Measurements from ENCODE around the gene RPL41.
A peak's percentile ranks its signal among the peaks of the same experiment; 100 is the strongest.

RPL41 gene

GRCh38 chr12:56124133-56124532 lies 7.7 kb downstream of the RPL41 start:
- Histone ChIP-seq H3K9ac (no peak overlapping the region), H4K20me1 (ENCODE audit: insufficient read depth) (no peaks in the 10 kb centered on the region), H3K36me3 (ENCODE audit: insufficient read depth) (no peaks in the 10 kb centered on the region), H3K4me3 (IDR thresholded peaks at IDR 0.05; ENCODE audit: insufficient read depth, low read depth, low read length) (no peak overlapping the region), H2AFZ (ENCODE audit: low read depth) (no peak overlapping the region), H3K27ac (no peak overlapping the region), H3K4me2 (no peak overlapping the region), H3K79me2 (ENCODE audit: insufficient read depth, low read depth) (peaks cover 10% of the 10 kb centered on the region; the same call in 1 of the 2 replicates), H3K27me3 (ENCODE audit: insufficient read depth, low read depth) (no peaks in the 10 kb centered on the region), H3K4me1 (ENCODE audit: low read depth, poor library complexity, severe bottlenecking) (peaks cover 37% of the 10 kb centered on the region)
- no peak for TF ChIP-seq CTCF (conservative IDR thresholded peaks at IDR 0.05; ENCODE audit: low read depth, low read length)

- peak overlapping the region; percentile 37; the same call in 1 of the 2 replicates for H3K9ac ChIP-seq
- 0 out of 2 replicates have a peak overlapping the region, but pooled peaks have one; percentile 1 for H2AFZ ChIP-seq (ENCODE audit: low read depth)
- TF ChIP-seq CTCF (conservative IDR thresholded peaks at IDR 0.05; ENCODE audit: low read depth, low read length) = no peak
- H3K27ac ChIP-seq = peak overlapping the region; percentile 58
- H3K36me3 ChIP-seq (ENCODE audit: insufficient read depth) = 0 out of 2 replicates have a peak, but pooled peaks cover 4% of the 10 kb centered on the region
- H4K20me1 ChIP-seq (ENCODE audit: insufficient read depth) = no peaks in the 10 kb centered on the region
- H3K4me2 ChIP-seq = peak overlapping the region; percentile 89
- H3K4me1 ChIP-seq (ENCODE audit: low read depth, poor library complexity, severe bottlenecking) = peaks cover 34% of the 10 kb centered on the region
- peaks cover 26% of the 10 kb centered on the region; the same call in 1 of the 2 replicates for H3K79me2 ChIP-seq (ENCODE audit: insufficient read depth, low read depth)
- no peaks in the 10 kb centered on the region for H3K27me3 ChIP-seq (ENCODE audit: insufficient read depth, low read depth)
- H3K4me3 ChIP-seq (IDR thresholded peaks at IDR 0.05; ENCODE audit: insufficient read depth, low read depth, low read length) = no peak overlapping the region
Observed at GRCh38 chr12:56126732-56127239, 10.4 kb downstream of the RPL41 start.

DNA sequence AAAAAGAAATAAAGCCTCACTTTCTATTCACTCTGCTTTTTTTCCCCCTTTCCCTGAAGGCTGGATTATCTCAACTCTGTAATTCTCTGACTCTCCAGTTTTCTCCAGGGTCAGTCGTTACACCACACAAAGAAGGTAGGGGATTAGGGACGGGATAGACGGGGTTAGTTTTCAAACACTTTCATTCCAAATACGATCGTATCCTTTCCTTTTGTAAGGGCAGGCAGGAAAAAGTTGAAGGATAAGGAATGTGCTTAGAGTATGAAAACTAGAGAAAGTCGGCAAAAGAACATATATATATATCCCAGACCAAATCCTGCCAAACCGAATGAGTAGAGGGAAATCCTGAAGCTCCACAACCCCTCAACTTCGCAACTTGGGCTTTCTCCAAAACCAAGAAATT lies 11.1 kb downstream of the RPL41 start:
- H3K4me1 ChIP-seq (ENCODE audit: low read depth, poor library complexity, severe bottlenecking) = peaks cover 34% of the 10 kb centered on the region
- peak overlapping the region; percentile 58 for H3K27ac ChIP-seq

GRCh38 chr12:56127888-56128669 lies 11.6 kb downstream of the RPL41 start, which contains the start of gene ESYT1:
ESYT1 (plus strand) TSS chr12:56128267; CDS start chr12:56128320, 53 bp downstream.
- Histone ChIP-seq H3K27me3 (ENCODE audit: insufficient read depth, low read depth) (no peaks in the 10 kb centered on the region), H2AFZ (ENCODE audit: low read depth) (peak within 1 kb of the TSS; percentile 80), H3K9ac (peak within 1 kb of the TSS; percentile 63), H3K4me1 (ENCODE audit: low read depth, poor library complexity, severe bottlenecking) (peaks cover 34% of the 10 kb centered on the region), H3K27ac (peak within 1 kb of the TSS; percentile 58), H3K4me3 (IDR thresholded peaks at IDR 0.05; ENCODE audit: insufficient read depth, low read depth, low read length) (peak within 1 kb of the TSS; percentile 44), H4K20me1 (ENCODE audit: insufficient read depth) (no peaks in the 10 kb centered on the region), H3K4me2 (peak within 1 kb of the TSS; percentile 89), H3K79me2 (ENCODE audit: insufficient read depth, low read depth) (peaks cover 26% of the 10 kb centered on the region; the same call in 1 of the 2 replicates), H3K36me3 (ENCODE audit: insufficient read depth) (peaks cover 4% of the 10 kb centered on the region; the same call in 1 of the 2 replicates)
- no peak for TF ChIP-seq CTCF (conservative IDR thresholded peaks at IDR 0.05; ENCODE audit: low read depth, low read length)

More for the DNA sequence above, 11.1 kb downstream of the RPL41 start:
- no peak; the same call in 1 of the 2 replicates for TF ChIP-seq CTCF (conservative IDR thresholded peaks at IDR 0.05; ENCODE audit: low read depth, low read length)
- Histone ChIP-seq H3K4me3 (IDR thresholded peaks at IDR 0.05; ENCODE audit: insufficient read depth, low read depth, low read length) (no peak overlapping the region), H3K9ac (peak overlapping the region; percentile 37), H3K27me3 (ENCODE audit: insufficient read depth, low read depth) (no peaks in the 10 kb centered on the region), H4K20me1 (ENCODE audit: insufficient read depth) (no peaks in the 10 kb centered on the region), H2AFZ (ENCODE audit: low read depth) (peak overlapping the region; percentile 28), H3K36me3 (ENCODE audit: insufficient read depth) (peaks cover 4% of the 10 kb centered on the region; the same call in 1 of the 2 replicates), H3K4me2 (peak overlapping the region; percentile 89), H3K79me2 (ENCODE audit: insufficient read depth, low read depth) (peaks cover 26% of the 10 kb centered on the region; the same call in 1 of the 2 replicates)

Measured in KMS-11 (cell line).